Left lung (tissue), 10 donors: ENCODE results near the gene LHFPL3. TPM values are rescaled to one million over a fixed set of nuclear protein-coding genes. Genes with fewer than 3 reads are reported as not detected.

Source experiments
- ATAC-seq: fragments of 200-7000 bp; cut with Tn5 transposase; one replicate; pipeline ENCODE4 v1.9.1; 2020; ENCODE audit warnings: moderate library complexity
- DNase-seq, 4 donors: peaks; one replicate each; pipeline ENCODE4 v3.0.0-alpha.2; 2013 to 2020
- H3K27ac ChIP-seq, 2 donors: fragments of 200-600 bp; sonication (generic) in 1 of 2; one replicate each; pipeline versions ENCODE4 v1.5.0 to v1.8.0; 2020 to 2021
- H3K27me3 ChIP-seq, 2 donors: fragments of 200-600 bp; sonication (generic) in 1 of 2; one replicate each; pipeline versions ENCODE4 v1.5.0 to v1.8.0; 2020 to 2021
- H3K36me3 ChIP-seq, 2 donors: fragments of 200-600 bp; sonication (generic) in 1 of 2; one replicate each; pipeline versions ENCODE4 v1.5.0 to v1.8.0; 2020 to 2021
- H3K4me1 ChIP-seq, 2 donors: fragments of 200-600 bp; one replicate each; pipeline ENCODE4 v1.8.0; 2021
- H3K4me3 ChIP-seq, 2 donors: fragments of 200-600 bp; sonication (generic) in 1 of 2; one replicate each; pipeline versions ENCODE4 v1.5.0 to v1.8.0; 2020 to 2021; ENCODE audit warnings: mild to moderate bottlenecking in 1 of 2
- H3K9me3 ChIP-seq, 2 donors: fragments of 200-600 bp; sonication (generic) in 1 of 2; one replicate each; pipeline versions ENCODE4 v1.5.0 to v1.8.0; 2020 to 2021
- intact Hi-C, 2 donors: fragments of 100-400 bp; cut with DNase I; formaldehyde crosslinking; loops; one replicate each; pipeline versions ENCODE4 v1.11.2 to v1.14.2; 2022
- polyA plus RNA-seq, 6 donors: library from polyadenylated mRNA; unstranded; fragments of 120-200 nt; gene quantifications; one replicate each; pipeline ENCODE4 v1.2.1, GENCODE V29; 2013; ENCODE audit not compliant: insufficient read length in 6 of 6
- total RNA-seq, 2 donors: library from RNA; stranded (reverse); fragmentation: NEBNext Ultra II Directional; extraction: Animal tissue kit (Norgen Biotek cat#: 25700); gene quantifications; one replicate each; pipeline ENCODE4 v1.2.1, GENCODE V29; 2021
- TF ChIP-seq, protein P1 (sequence below), 2 donors: fragments of 200-600 bp; sonication (generic) in 1 of 2; IDR thresholded peaks; one replicate each; pipeline versions ENCODE4 v1.5.0 to v1.8.0; 2021; ENCODE audit warnings: antibody characterized with exemption in 2 of 2
- donor health status: DM: no; HTN: yes; CAD: no.
- donor health status: DM: no; HTN: no; CAD: no.

The LHFPL3 gene
- total and polyA plus RNA-seq, 8 donors = 1.0 to 3.7 (median 2.5) TPM; not detected in 2

- H3K27me3 ChIP-seq = no peaks in the 10 kb centered on the region
- no peak overlapping the region for H3K27ac ChIP-seq
- TF ChIP-seq, protein P1, sequence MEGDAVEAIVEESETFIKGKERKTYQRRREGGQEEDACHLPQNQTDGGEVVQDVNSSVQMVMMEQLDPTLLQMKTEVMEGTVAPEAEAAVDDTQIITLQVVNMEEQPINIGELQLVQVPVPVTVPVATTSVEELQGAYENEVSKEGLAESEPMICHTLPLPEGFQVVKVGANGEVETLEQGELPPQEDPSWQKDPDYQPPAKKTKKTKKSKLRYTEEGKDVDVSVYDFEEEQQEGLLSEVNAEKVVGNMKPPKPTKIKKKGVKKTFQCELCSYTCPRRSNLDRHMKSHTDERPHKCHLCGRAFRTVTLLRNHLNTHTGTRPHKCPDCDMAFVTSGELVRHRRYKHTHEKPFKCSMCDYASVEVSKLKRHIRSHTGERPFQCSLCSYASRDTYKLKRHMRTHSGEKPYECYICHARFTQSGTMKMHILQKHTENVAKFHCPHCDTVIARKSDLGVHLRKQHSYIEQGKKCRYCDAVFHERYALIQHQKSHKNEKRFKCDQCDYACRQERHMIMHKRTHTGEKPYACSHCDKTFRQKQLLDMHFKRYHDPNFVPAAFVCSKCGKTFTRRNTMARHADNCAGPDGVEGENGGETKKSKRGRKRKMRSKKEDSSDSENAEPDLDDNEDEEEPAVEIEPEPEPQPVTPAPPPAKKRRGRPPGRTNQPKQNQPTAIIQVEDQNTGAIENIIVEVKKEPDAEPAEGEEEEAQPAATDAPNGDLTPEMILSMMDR (IDR thresholded peaks at IDR 0.05) = no peak
- H3K4me1 ChIP-seq = no peaks in the 10 kb centered on the region
- H3K36me3 ChIP-seq = no peaks in the 10 kb centered on the region
- ATAC-seq (no peak), DNase-seq (no peak)
- H3K9me3 ChIP-seq = no peaks in the 10 kb centered on the region
- intact Hi-C loops = no loop called here
- no peak overlapping the region for H3K4me3 ChIP-seq
Measured at GRCh38 chr7:104652865-104653264, 324.5 kb downstream of the LHFPL3 start.

DNA sequence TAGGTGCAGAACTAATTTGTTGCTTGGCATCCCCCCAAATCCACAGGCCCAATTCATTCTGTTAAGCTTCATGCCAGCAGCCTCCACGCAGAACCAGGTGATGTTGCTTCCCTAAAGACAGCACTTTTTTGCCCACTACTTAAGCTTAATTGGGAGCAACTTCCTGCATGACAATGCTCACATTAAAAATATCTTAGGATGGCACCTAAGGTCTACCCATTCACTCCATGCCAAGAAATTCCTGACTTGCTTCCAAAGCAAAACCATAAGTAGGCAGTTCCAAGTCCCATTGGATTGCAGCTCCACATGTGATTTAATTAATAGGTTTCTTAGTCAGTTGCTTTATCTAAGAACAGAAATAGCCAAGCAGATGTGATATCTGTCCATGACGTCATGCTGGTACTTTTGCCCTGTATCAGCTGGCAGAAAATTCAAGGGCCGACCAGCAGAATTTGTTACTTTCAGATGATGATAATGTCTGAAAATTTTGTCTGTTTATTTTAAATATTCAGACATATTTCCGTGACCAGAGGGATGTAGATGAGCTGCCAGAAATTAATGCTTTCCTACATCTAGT, 325.5 kb downstream of the LHFPL3 start:
- Histone ChIP-seq H3K36me3 (no peaks in the 10 kb centered on the region), H3K27me3 (no peaks in the 10 kb centered on the region), H3K4me3 (no peak overlapping the region), H3K9me3 (no peaks in the 10 kb centered on the region), H3K27ac (no peak overlapping the region), H3K4me1 (no peaks in the 10 kb centered on the region)
- DNase-seq (no peak), ATAC-seq (no peak)
- TF ChIP-seq, protein P1 (IDR thresholded peaks at IDR 0.05) = no peak
- intact Hi-C loops = no loop called here

- no peak for ATAC-seq
- intact Hi-C loops = no loop called here
- Histone ChIP-seq H3K9me3 (no peaks in the 10 kb centered on the region), H3K27ac (no peak overlapping the region), H3K27me3 (no peaks in the 10 kb centered on the region), H3K4me1 (no peaks in the 10 kb centered on the region), H3K36me3 (no peaks in the 10 kb centered on the region), H3K4me3 (no peak overlapping the region)
- no peak for DNase-seq
- TF ChIP-seq, protein P1 (IDR thresholded peaks at IDR 0.05) = no peak
Measured at GRCh38 chr7:104655592-104655991, 327.2 kb downstream of the LHFPL3 start.

DNA sequence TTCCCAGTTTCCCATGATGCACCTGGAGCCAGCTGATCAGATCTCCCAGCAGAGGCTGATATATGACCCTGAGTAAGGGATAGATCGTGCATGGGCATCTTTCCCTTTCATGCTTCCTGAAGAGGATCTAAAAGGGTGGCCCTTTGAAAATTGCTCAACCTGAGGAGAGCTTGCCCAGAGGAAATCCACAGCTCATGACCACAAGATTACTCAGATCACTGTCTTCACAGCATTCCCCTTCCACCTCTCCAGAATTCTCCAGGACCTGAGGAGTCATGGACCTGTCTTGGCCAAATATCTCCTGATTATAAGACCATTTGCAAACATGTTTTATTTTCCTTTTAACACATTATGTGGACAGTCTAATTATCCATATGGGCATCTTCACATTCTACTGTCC, 328.1 kb downstream of the LHFPL3 start:
- Histone ChIP-seq H3K9me3 (no peaks in the 10 kb centered on the region), H3K27ac (no peak overlapping the region), H3K27me3 (no peaks in the 10 kb centered on the region), H3K36me3 (no peaks in the 10 kb centered on the region), H3K4me1 (no peaks in the 10 kb centered on the region), H3K4me3 (no peak overlapping the region)
- intact Hi-C loops = no loop called here
- ATAC-seq (no peak), DNase-seq (no peak)
- TF ChIP-seq, protein P1 (IDR thresholded peaks at IDR 0.05) = no peak

DNA sequence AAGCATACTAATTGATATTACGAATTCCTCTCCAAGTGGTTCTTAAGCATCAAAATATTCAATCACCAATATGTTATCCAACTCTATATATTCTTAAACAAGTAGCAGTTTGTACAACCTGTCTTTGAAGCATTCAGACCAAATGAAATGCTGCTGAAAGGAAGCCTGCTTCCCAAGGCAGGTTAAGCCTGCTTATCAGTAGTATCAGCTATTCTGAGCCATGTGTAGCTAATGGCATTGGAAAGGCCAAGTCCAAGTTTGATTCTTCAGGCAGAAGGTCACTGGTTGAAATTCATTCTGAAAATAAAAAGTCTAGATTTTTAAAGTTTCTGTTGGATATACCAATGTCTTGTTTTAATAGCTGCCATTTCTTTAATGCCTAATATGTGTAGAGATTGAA, 328.7 kb downstream of the LHFPL3 start:
- no peak for ATAC-seq
- DNase-seq = no peak
- Histone ChIP-seq H3K36me3 (no peaks in the 10 kb centered on the region), H3K27me3 (no peaks in the 10 kb centered on the region), H3K4me3 (no peak overlapping the region), H3K4me1 (no peaks in the 10 kb centered on the region), H3K27ac (no peak overlapping the region), H3K9me3 (no peaks in the 10 kb centered on the region)
- TF ChIP-seq, protein P1 (IDR thresholded peaks at IDR 0.05) = no peak
- intact Hi-C loops = no loop called here
